ENCODE measurements around the gene ZSCAN22. TPM values are rescaled to one million over a fixed set of nuclear protein-coding genes. Genes with fewer than 3 reads are reported as not detected.

ZSCAN22 gene
- total RNA-seq (2021; ENCODE audit: unreplicated experiment), result 4.6 TPM
- 2.4 and 2.9 TPM in 2 replicates for polyA plus RNA-seq (2012)
- percentile 55 among the genes with signal in this experiment for Bru-seq, nascent RNA
- percentile 49 among the genes with signal in this experiment for BruChase-seq, experiment 1, labeled RNA remaining after a 6-hour chase
- BruChase-seq, experiment 2, labeled RNA remaining after a 2-hour chase, result percentile 61 among the genes with signal in this experiment
- long read RNA-seq, partial matches to known transcripts, result 0 of 9 reads
- long read RNA-seq, other reads (novel, unspliced or antisense), result 9 of 9 reads

DNA sequence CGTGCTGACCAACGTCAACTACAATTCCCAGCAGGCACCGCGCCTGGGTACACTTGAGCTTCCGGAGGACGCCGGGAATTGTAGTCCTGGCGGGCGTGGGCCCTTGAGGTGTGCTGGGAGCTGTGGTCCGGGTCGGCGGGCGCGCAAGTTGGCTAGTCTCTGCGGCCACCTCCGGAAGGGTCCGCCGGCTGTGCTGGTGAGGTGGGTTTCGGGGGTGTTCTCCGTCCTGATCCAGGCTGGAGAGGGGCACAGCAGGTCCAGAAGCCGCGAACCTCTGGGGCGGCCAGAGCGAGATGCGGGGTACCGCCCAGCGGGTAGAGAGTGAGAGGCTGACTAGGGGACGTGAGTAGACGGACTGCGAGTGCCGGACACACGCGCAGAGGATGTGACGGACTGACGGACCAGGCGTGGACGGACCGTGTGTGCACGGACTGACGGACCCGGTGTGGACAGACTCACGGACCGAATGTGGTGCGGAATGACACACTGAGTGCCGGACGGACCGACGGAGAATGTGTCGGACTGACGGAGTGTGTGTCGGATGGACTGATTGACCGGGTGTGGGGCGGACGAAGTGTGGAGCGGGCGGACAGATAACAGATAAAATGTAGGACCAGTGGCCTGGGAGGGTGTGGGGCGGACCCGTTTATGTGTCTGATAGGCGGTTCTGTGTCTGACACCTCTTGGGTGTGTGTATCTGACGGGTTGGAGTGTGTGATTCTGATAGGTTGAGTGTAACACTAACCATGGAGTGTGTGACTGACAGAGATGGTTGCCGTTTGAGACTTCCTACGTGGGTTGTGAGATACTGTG lies at the start of gene ZSCAN22:
ZSCAN22 (plus strand) TSS at position 81 of the 813 bp plus-strand sequence. CDS start 7,809 bp downstream, outside the sequence.
- POLR2A ChIA-PET, result interaction anchor here (0.6 to 2.1 kb wide), 6 partner anchors 21 to 187 kb away, joined by 3 to 9 read pairs (median 3); partner anchors contain the start of gene ZNF497
- TF ChIP-seq RAD21 (IDR thresholded peaks at IDR 0.05; ENCODE audit: low read depth), result no peak; the same call in 1 of the 2 replicates
- no peak for TF ChIP-seq JUND (IDR thresholded peaks at IDR 0.05)
- peak; percentile 96 for TF ChIP-seq SIN3A (IDR thresholded peaks at IDR 0.05; ENCODE audit: low read depth)
- TF ChIP-seq ZFX (IDR thresholded peaks at IDR 0.05), result peak; percentile 72
- TF ChIP-seq SP1 (IDR thresholded peaks at IDR 0.05; ENCODE audit: low read depth), result peak; percentile 85
- TF ChIP-seq CBX3 (IDR thresholded peaks at IDR 0.05; ENCODE audit: low read depth), result peak; percentile 99
- TF ChIP-seq EGR1 (IDR thresholded peaks at IDR 0.05; ENCODE audit: low read depth), result no peak
- TF ChIP-seq SRF (IDR thresholded peaks at IDR 0.05; ENCODE audit: low read depth), result peak; percentile 87
- TF ChIP-seq, protein P1, sequence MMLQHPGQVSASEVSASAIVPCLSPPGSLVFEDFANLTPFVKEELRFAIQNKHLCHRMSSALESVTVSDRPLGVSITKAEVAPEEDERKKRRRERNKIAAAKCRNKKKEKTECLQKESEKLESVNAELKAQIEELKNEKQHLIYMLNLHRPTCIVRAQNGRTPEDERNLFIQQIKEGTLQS (IDR thresholded peaks at IDR 0.05), result no peak
- 0 out of 2 replicates have a peak, but pooled peaks have one; percentile 18 for TF ChIP-seq FOSL1 (IDR thresholded peaks at IDR 0.05; ENCODE audit: low read depth)
- TF ChIP-seq, protein P2, sequence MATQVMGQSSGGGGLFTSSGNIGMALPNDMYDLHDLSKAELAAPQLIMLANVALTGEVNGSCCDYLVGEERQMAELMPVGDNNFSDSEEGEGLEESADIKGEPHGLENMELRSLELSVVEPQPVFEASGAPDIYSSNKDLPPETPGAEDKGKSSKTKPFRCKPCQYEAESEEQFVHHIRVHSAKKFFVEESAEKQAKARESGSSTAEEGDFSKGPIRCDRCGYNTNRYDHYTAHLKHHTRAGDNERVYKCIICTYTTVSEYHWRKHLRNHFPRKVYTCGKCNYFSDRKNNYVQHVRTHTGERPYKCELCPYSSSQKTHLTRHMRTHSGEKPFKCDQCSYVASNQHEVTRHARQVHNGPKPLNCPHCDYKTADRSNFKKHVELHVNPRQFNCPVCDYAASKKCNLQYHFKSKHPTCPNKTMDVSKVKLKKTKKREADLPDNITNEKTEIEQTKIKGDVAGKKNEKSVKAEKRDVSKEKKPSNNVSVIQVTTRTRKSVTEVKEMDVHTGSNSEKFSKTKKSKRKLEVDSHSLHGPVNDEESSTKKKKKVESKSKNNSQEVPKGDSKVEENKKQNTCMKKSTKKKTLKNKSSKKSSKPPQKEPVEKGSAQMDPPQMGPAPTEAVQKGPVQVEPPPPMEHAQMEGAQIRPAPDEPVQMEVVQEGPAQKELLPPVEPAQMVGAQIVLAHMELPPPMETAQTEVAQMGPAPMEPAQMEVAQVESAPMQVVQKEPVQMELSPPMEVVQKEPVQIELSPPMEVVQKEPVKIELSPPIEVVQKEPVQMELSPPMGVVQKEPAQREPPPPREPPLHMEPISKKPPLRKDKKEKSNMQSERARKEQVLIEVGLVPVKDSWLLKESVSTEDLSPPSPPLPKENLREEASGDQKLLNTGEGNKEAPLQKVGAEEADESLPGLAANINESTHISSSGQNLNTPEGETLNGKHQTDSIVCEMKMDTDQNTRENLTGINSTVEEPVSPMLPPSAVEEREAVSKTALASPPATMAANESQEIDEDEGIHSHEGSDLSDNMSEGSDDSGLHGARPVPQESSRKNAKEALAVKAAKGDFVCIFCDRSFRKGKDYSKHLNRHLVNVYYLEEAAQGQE (IDR thresholded peaks at IDR 0.05; ENCODE audit: low read depth), result no peak
- peak; percentile 67 for TF ChIP-seq POLR2AphosphoS5 (IDR thresholded peaks at IDR 0.05; ENCODE audit: low read depth, low read length)
- TF ChIP-seq POLR2A (IDR thresholded peaks at IDR 0.05; ENCODE audit: borderline replicate concordance, extremely low read depth, insufficient read depth, insufficient read length), result peak; percentile 85
- TF ChIP-seq ELF1 (IDR thresholded peaks at IDR 0.05; ENCODE audit: borderline replicate concordance, low read depth), result peak; percentile 55
- TF ChIP-seq, protein P3, sequence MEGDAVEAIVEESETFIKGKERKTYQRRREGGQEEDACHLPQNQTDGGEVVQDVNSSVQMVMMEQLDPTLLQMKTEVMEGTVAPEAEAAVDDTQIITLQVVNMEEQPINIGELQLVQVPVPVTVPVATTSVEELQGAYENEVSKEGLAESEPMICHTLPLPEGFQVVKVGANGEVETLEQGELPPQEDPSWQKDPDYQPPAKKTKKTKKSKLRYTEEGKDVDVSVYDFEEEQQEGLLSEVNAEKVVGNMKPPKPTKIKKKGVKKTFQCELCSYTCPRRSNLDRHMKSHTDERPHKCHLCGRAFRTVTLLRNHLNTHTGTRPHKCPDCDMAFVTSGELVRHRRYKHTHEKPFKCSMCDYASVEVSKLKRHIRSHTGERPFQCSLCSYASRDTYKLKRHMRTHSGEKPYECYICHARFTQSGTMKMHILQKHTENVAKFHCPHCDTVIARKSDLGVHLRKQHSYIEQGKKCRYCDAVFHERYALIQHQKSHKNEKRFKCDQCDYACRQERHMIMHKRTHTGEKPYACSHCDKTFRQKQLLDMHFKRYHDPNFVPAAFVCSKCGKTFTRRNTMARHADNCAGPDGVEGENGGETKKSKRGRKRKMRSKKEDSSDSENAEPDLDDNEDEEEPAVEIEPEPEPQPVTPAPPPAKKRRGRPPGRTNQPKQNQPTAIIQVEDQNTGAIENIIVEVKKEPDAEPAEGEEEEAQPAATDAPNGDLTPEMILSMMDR (IDR thresholded peaks at IDR 0.05 in 2 of 3, conservative IDR thresholded peaks at IDR 0.05 in 1 of 3; ENCODE audit: borderline replicate concordance in 1 of 3, insufficient read depth in 1 of 3, low read depth in 2 of 3, low read length in 2 of 3), result no peak
- no peak for TF ChIP-seq EZH2 (IDR thresholded peaks at IDR 0.05)
- TF ChIP-seq TCF7L2 (IDR thresholded peaks at IDR 0.05; ENCODE audit: borderline replicate concordance, extremely low read depth, insufficient read depth, insufficient read length), result peak; percentile 80

More for the DNA sequence above, at the start of gene ZSCAN22:
- Histone ChIP-seq H3K4me3 (replicated peaks in 1 of 2; ENCODE audit: low read depth in 1 of 2, low read length in 2 of 2) (peak within 1 kb of the TSS; percentile 78 to 91), H3K9ac (ENCODE audit: low read length) (peak within 1 kb of the TSS; percentile 72), H3K27ac (ENCODE audit: low read depth, low read length) (peak within 1 kb of the TSS; percentile 71), H3K4me1 (ENCODE audit: control insufficient read depth in 1 of 2, insufficient read depth in 2 of 2, low read length in 2 of 2) (peaks cover 10 to 24% of the 10 kb centered on the region in 2 experiments), H3K9me2 (ENCODE audit: insufficient read depth) (no peaks in the 10 kb centered on the region), H2AFZ (ENCODE audit: low read depth, low read length, poor library complexity, severe bottlenecking) (peak within 1 kb of the TSS; percentile 13), H3K4me2 (ENCODE audit: low read length) (peak within 1 kb of the TSS; percentile 90), H3K9me3 (ENCODE audit: control insufficient read depth in 1 of 2, insufficient read depth in 1 of 2, low read depth in 1 of 2, low read length in 2 of 2) (no peaks in the 10 kb centered on the region), H3K27me3 (ENCODE audit: insufficient read depth, low read length) (no peaks in the 10 kb centered on the region), H4K20me1 (ENCODE audit: insufficient read depth) (no peaks in the 10 kb centered on the region), H3K36me3 (ENCODE audit: control insufficient read depth in 1 of 2, insufficient read depth in 2 of 2, low read length in 2 of 2) (no peaks in the 10 kb centered on the region), H3K79me2 (ENCODE audit: insufficient read depth, low read length) (peaks cover 33% of the 10 kb centered on the region)
- DNase-seq (ENCODE audit: low read depth, low spot score) (peak; percentile 94), ATAC-seq (peak; percentile 93)
- CTCF ChIA-PET, result interaction anchor here (1.3 kb wide), 1 partner anchor 192 kb away, joined by 10 read pairs; the partner anchor contains the start of gene ZBTB45
- intact Hi-C loops (cut with micrococcal nuclease), result loop anchor here (1.0 to 5.0 kb wide), 5 partner anchors 22 to 190 kb away; partner anchors contain the start of genes ERVK3-1, ZBTB45, ZNF497 and ZNF544
- BruUV-seq (replicated peaks), result TSS peak; percentile 72
- RAD21 ChIA-PET (ENCODE audit: low non-redundant PET in 1 of 2, low total read pairs in 2 of 2, uncharacterized antibody in 2 of 2, unreplicated experiment in 2 of 2), result interaction anchor here in 1 of 2 experiments (0.5 kb wide), 1 partner anchor 44 kb away, joined by 3 read pairs; no protein-coding TSS in a partner anchor
